ENCODE results near the gene CACNA2D3. TPM values are rescaled to one million over a fixed set of nuclear protein-coding genes. Genes with fewer than 3 reads are reported as not detected.

The CACNA2D3 gene
- total RNA-seq, 1 donor from 2014 or later, result 7.3 TPM

GRCh38 chr3:54506603-54507002 lies 384.3 kb downstream of the CACNA2D3 start:
- no peak for DNase-seq
- intact Hi-C loops (cut with DNase I), result no loop called here
- H3K36me3 ChIP-seq, result no peaks in the 10 kb centered on the region
- no peak overlapping the region for H3K4me3 ChIP-seq
- no peak for TF ChIP-seq CTCF (IDR thresholded peaks at IDR 0.05)
- no peak for ATAC-seq
- no peaks in the 10 kb centered on the region for H3K27me3 ChIP-seq
- no peaks in the 10 kb centered on the region for H3K9me3 ChIP-seq
- no peaks in the 10 kb centered on the region for H3K4me1 ChIP-seq
- H3K27ac ChIP-seq, result no peak overlapping the region

- H3K36me3 ChIP-seq, result no peaks in the 10 kb centered on the region
- DNase-seq, result no peak
- H3K4me1 ChIP-seq, result no peaks in the 10 kb centered on the region
- H3K9me3 ChIP-seq, result no peaks in the 10 kb centered on the region
- ATAC-seq, result no peak
- intact Hi-C loops (cut with DNase I), result no loop called here
- H3K27ac ChIP-seq, result no peak overlapping the region
- TF ChIP-seq CTCF (IDR thresholded peaks at IDR 0.05), result no peak
- no peak overlapping the region for H3K4me3 ChIP-seq
- H3K27me3 ChIP-seq, result no peaks in the 10 kb centered on the region
Measured at GRCh38 chr3:54507876-54508460, 385.6 kb downstream of the CACNA2D3 start.

GRCh38 chr3:54510506-54510905 lies 388.2 kb downstream of the CACNA2D3 start:
- DNase-seq, result no peak
- Histone ChIP-seq H3K36me3 (no peaks in the 10 kb centered on the region), H3K4me3 (no peak overlapping the region), H3K4me1 (no peaks in the 10 kb centered on the region), H3K9me3 (no peaks in the 10 kb centered on the region), H3K27me3 (no peaks in the 10 kb centered on the region), H3K27ac (no peak overlapping the region)
- intact Hi-C loops (cut with DNase I), result no loop called here
- TF ChIP-seq CTCF (IDR thresholded peaks at IDR 0.05), result no peak
- no peak for ATAC-seq

GRCh38 chr3:54511766-54512365 lies 389.5 kb downstream of the CACNA2D3 start:
- H3K4me1 ChIP-seq, result no peaks in the 10 kb centered on the region
- intact Hi-C loops (cut with DNase I), result no loop called here
- no peak for ATAC-seq
- no peak overlapping the region for H3K4me3 ChIP-seq
- no peaks in the 10 kb centered on the region for H3K9me3 ChIP-seq
- DNase-seq, result no peak
- no peak for TF ChIP-seq CTCF (IDR thresholded peaks at IDR 0.05)
- no peaks in the 10 kb centered on the region for H3K36me3 ChIP-seq
- no peak overlapping the region for H3K27ac ChIP-seq
- H3K27me3 ChIP-seq, result no peaks in the 10 kb centered on the region

GRCh38 chr3:54514006-54514405 lies 391.7 kb downstream of the CACNA2D3 start:
- no peak for TF ChIP-seq CTCF (IDR thresholded peaks at IDR 0.05)
- H3K4me1 ChIP-seq, result no peaks in the 10 kb centered on the region
- intact Hi-C loops (cut with DNase I), result no loop called here
- no peaks in the 10 kb centered on the region for H3K36me3 ChIP-seq
- ATAC-seq, result no peak
- no peak overlapping the region for H3K27ac ChIP-seq
- no peaks in the 10 kb centered on the region for H3K27me3 ChIP-seq
- no peak for DNase-seq
- H3K9me3 ChIP-seq, result no peaks in the 10 kb centered on the region
- H3K4me3 ChIP-seq, result no peak overlapping the region

All from upper lobe of right lung (tissue), 1 donor.